H54 (cell line): Measurements from ENCODE around the gene CCDC157.
A peak's percentile ranks its signal among the peaks of the same experiment; 100 is the strongest.

Source experiments
- DNase-seq: peaks from one replicate; pipeline ENCODE4 v3.0.0; 2011; ENCODE audit warnings: low spot score, mixed read lengths; ENCODE audit not compliant: insufficient read length
- FAIRE-seq: peaks from 3 replicates; lab custom pipeline; 2011; peaks lifted over from hg19 to GRCh38; lab: Jason Lieb, UNC
- POLR2A ChIP-seq: IDR thresholded peaks from 2 replicates; pipeline ENCODE4 v1.6.1; 2011; ENCODE audit warnings: low read depth, mild to moderate bottlenecking, low read length

Gene CCDC157

GRCh38 chr22:30358541-30358940 lies 1.7 kb downstream of the CCDC157 start:
- FAIRE-seq = no peak
- no peak for TF ChIP-seq POLR2A
- no peak for DNase-seq

GRCh38 chr22:30361916-30362650 lies 5.3 kb downstream of the CCDC157 start:
- FAIRE-seq (no peak), DNase-seq (no peak)
- TF ChIP-seq POLR2A = no peak

- TF ChIP-seq POLR2A = no peak
- peak; percentile 59 for DNase-seq
Observed at GRCh38 chr22:30362651-30363281, 6.0 kb downstream of the CCDC157 start.

GRCh38 chr22:30365891-30366290 lies 9.1 kb downstream of the CCDC157 start:
- TF ChIP-seq POLR2A = no peak
- no peak for FAIRE-seq
- no peak for DNase-seq

More at GRCh38 chr22:30362651-30363281, 6.0 kb downstream of the CCDC157 start:
- no peak for FAIRE-seq

- TF ChIP-seq POLR2A = no peak
- DNase-seq = no peak
- no peak for FAIRE-seq
Observed at GRCh38 chr22:30368420-30368819, 11.6 kb downstream of the CCDC157 start.

- DNase-seq (no peak), FAIRE-seq (no peak)
- TF ChIP-seq POLR2A = no peak
Observed at GRCh38 chr22:30370641-30371230, 13.9 kb downstream of the CCDC157 start.

- FAIRE-seq = no peak
- TF ChIP-seq POLR2A = no peak
- DNase-seq = no peak
Observed at GRCh38 chr22:30371321-30371720, 14.5 kb downstream of the CCDC157 start.

- TF ChIP-seq POLR2A = no peak
- FAIRE-seq (no peak), DNase-seq (no peak)
Observed at GRCh38 chr22:30371981-30372380, 15.2 kb downstream of the CCDC157 start.

- DNase-seq (no peak), FAIRE-seq (no peak)
- TF ChIP-seq POLR2A = no peak
Observed at GRCh38 chr22:30372915-30373314, 16.1 kb downstream of the CCDC157 start.

GRCh38 chr22:30373331-30374325 lies 16.8 kb downstream of the CCDC157 start:
- no peak for TF ChIP-seq POLR2A
- FAIRE-seq = no peak
- no peak for DNase-seq

GRCh38 chr22:30375312-30375849 lies 18.6 kb downstream of the CCDC157 start:
- TF ChIP-seq POLR2A = no peak

GRCh38 chr22:30380011-30380410 lies 23.2 kb downstream of the CCDC157 start:
- no peak for FAIRE-seq
- TF ChIP-seq POLR2A = no peak
- no peak for DNase-seq

More at GRCh38 chr22:30375312-30375849, 18.6 kb downstream of the CCDC157 start:
- FAIRE-seq (no peak), DNase-seq (no peak)

GRCh38 chr22:30381264-30381663 lies 24.5 kb downstream of the CCDC157 start:
- DNase-seq = no peak
- FAIRE-seq = no peak
- no peak for TF ChIP-seq POLR2A
